B cell (primary cell): ENCODE measurements around the gene CACNA2D4. TPM values are rescaled to one million over a fixed set of nuclear protein-coding genes. Genes with fewer than 3 reads are reported as not detected.

ENCODE experiments used
- ATAC-seq: fragments of 200-7000 bp; cut with Tn5 transposase; one replicate; pipeline ENCODE4 v1.10.0; 2021; ENCODE audit warnings: low read depth, mild to moderate bottlenecking, moderate number of reproducible peaks, moderate library complexity
- CTCF ChIA-PET: fragments of 350-600 bp; sonication (Branson Sonifier 250); formaldehyde crosslinking; loops from one replicate; lab custom pipeline; 2021; ENCODE audit warnings: antibody characterized with exemption, inconsistent platforms; lab: Charles Lee
- POLR2A ChIA-PET: fragments of 350-600 bp; sonication (Branson Sonifier 250); formaldehyde crosslinking; loops from one replicate; lab custom pipeline; 2021; ENCODE audit warnings: antibody characterized with exemption; lab: Charles Lee
- DNase-seq: peaks from one replicate; pipeline ENCODE4 v3.0.0; 2013
- H2AFZ ChIP-seq: 2 replicates; pipeline ENCODE4 v1.6.1; 2012; ENCODE audit warnings: mild to moderate bottlenecking, low read depth, low read length; ENCODE audit not compliant: insufficient read depth, poor library complexity, severe bottlenecking
- H3K27ac ChIP-seq, 2 donors: 1 replicate in 1 of 2; 2 replicates in 1 of 2; pipeline ENCODE4 v1.5.1; 2012 to 2013; ENCODE audit warnings: low read length in 2 of 2, mild to moderate bottlenecking in 2 of 2, moderate library complexity in 1 of 2
- H3K27me3 ChIP-seq, 4 experiments: fragments of 200-600 bp in 1 of 4; sonication (generic) in 1 of 4; replicated peaks in 1 of 4; 1 replicate in 2 of 4; 2 replicates in 2 of 4; pipeline versions ENCODE4 v1.6.1 to v1.7.0; 2013 to 2016; ENCODE audit warnings: low read length in 3 of 4, mild to moderate bottlenecking in 2 of 4, mixed read lengths in 1 of 4, moderate library complexity in 1 of 4; ENCODE audit not compliant: insufficient read depth in 4 of 4, control insufficient read depth in 3 of 4; ENCODE audit errors: control extremely low read depth in 1 of 4
- H3K36me3 ChIP-seq, 2 experiments: replicated peaks in 1 of 2; 1 replicate in 1 of 2; 2 replicates in 1 of 2; pipeline versions ENCODE4 v1.6.1 to v1.7.1; 2013; ENCODE audit warnings: low read length in 1 of 2; ENCODE audit not compliant: insufficient read depth in 2 of 2, control insufficient read depth in 1 of 2; ENCODE audit errors: control extremely low read depth in 1 of 2, extremely low read depth in 1 of 2
- H3K4me1 ChIP-seq, 2 donors: fragments of 200-600 bp in 1 of 2; sonication (generic) in 1 of 2; 1 replicate in 1 of 2; 2 replicates in 1 of 2; pipeline versions ENCODE4 v1.5.1 to v1.6.1; 2013 to 2017; ENCODE audit warnings: low read length in 2 of 2; ENCODE audit not compliant: control insufficient read depth in 2 of 2, insufficient read depth in 2 of 2
- H3K4me2 ChIP-seq: replicated peaks from 2 replicates; pipeline ENCODE3; 2012; ENCODE audit warnings: mild to moderate bottlenecking, low read depth, low read length; ENCODE audit not compliant: poor library complexity, severe bottlenecking
- H3K4me3 ChIP-seq, 5 experiments: fragments of 200-600 bp in 1 of 5; sonication (generic) in 1 of 5; 1 replicate in 3 of 5; 2 replicates in 2 of 5; pipeline versions ENCODE4 v1.5.1 to v1.7.0; 2011 to 2016; ENCODE audit warnings: low read length in 4 of 5, mild to moderate bottlenecking in 4 of 5, low read depth in 2 of 5, control low read depth in 1 of 5, moderate library complexity in 1 of 5; ENCODE audit not compliant: insufficient read depth in 1 of 5; ENCODE audit errors: control extremely low read depth in 1 of 5, extremely low read depth in 1 of 5
- H3K79me2 ChIP-seq: fragments of 200-600 bp; sonication (generic); one replicate; pipeline ENCODE4 v1.6.0; 2016; ENCODE audit warnings: low read length; ENCODE audit not compliant: control insufficient read depth, insufficient read depth
- H3K9ac ChIP-seq: fragments of 200-600 bp; sonication (generic); 2 replicates; pipeline ENCODE4 v1.6.1; 2017; ENCODE audit warnings: mild to moderate bottlenecking, low read length, moderate library complexity
- H3K9me3 ChIP-seq, 3 donors: one replicate each; pipeline versions ENCODE4 v1.6.1 to v1.7.1; 2013; ENCODE audit warnings: low read length in 2 of 3; ENCODE audit not compliant: control insufficient read depth in 2 of 3, insufficient read depth in 1 of 3; ENCODE audit errors: control extremely low read depth in 1 of 3
- H4K20me1 ChIP-seq: 2 replicates; pipeline ENCODE4 v1.6.0; 2012; ENCODE audit warnings: mild to moderate bottlenecking, low read length; ENCODE audit not compliant: insufficient read depth, control insufficient read depth, poor library complexity, severe bottlenecking
- H3K27ac Mint-ChIP-seq: one replicate; pipeline ENCODE4 v1.8.0; 2021; ENCODE audit warnings: mixed read lengths
- H3K27me3 Mint-ChIP-seq: one replicate; pipeline ENCODE4 v1.8.0; 2021; ENCODE audit warnings: mixed read lengths
- H3K4me1 Mint-ChIP-seq: one replicate; pipeline ENCODE4 v1.8.0; 2021; ENCODE audit warnings: mixed read lengths
- H3K4me3 Mint-ChIP-seq: one replicate; pipeline ENCODE4 v1.8.0; 2021; ENCODE audit warnings: mixed read lengths
- H3K9me3 Mint-ChIP-seq: one replicate; pipeline ENCODE4 v1.8.0; 2022; ENCODE audit warnings: mixed read lengths; ENCODE audit not compliant: insufficient read depth
- EZH2 ChIP-seq: IDR thresholded peaks from 2 replicates; pipeline ENCODE4 v1.6.1; 2012; ENCODE audit warnings: borderline replicate concordance, low read depth, mild to moderate bottlenecking, moderate library complexity, low read length; ENCODE audit not compliant: insufficient read depth, poor library complexity, severe bottlenecking
- WGBS: methylation state at CpG from one replicate; pipeline ENCODE4 v1.1.5; 2013; ENCODE audit warnings: missing lambda C conversion rate; ENCODE audit not compliant: insufficient coverage; 5-methylcytosine and 5-hydroxymethylcytosine counted together
- intact Hi-C: fragments of 100-400 bp; cut with micrococcal nuclease; formaldehyde crosslinking; loops from one replicate; pipeline ENCODE4 v1.10.0; 2022
- polyA plus RNA-seq: library from polyadenylated mRNA; depleted of rRNA; stranded (reverse); fragments of >200 nt; gene quantifications from 2 replicates; pipeline ENCODE4 v1.2.3, GENCODE V29; 2012
- total RNA-seq, 2 donors: library from RNA; stranded (reverse); fragments of 120-200 nt in 1 of 2; gene quantifications; 1 replicate in 1 of 2; 2 replicates in 1 of 2; pipeline versions ENCODE4 v1.2.3 to v1.2.4, GENCODE V29; 2013 to 2022
- TF ChIP-seq, protein P1 (sequence below): fragments of 200-600 bp; IDR thresholded peaks from one replicate; pipeline ENCODE4 v1.8.0; 2022; ENCODE audit warnings: antibody characterized with exemption, mild to moderate bottlenecking

The CACNA2D4 gene
- total and polyA plus RNA-seq, 2 donors (not counting 1 experiment from before 2014, with no cell fraction given): 6.0 to 7.4 TPM

GRCh38 chr12:1865284-1865866 is 53.1 kb downstream of the CACNA2D4 start:
- Mint-ChIP-seq H3K4me1 (no peaks in the 10 kb centered on the region), H3K9me3 (peaks cover 5% of the 10 kb centered on the region), H3K4me3 (no peak overlapping the region), H3K27me3 (peaks cover 40% of the 10 kb centered on the region), H3K27ac (no peak overlapping the region)
- Histone ChIP-seq H3K27me3 (peaks cover 0 to 6% (median 4%) of the 10 kb centered on the region in 4 experiments), H3K9me3 (peaks cover 0 to 17% (median 2%) of the 10 kb centered on the region in 3 donors), H3K4me1 (no peaks in the 10 kb centered on the region), H3K36me3 (no peaks in the 10 kb centered on the region), H3K79me2 (no peaks in the 10 kb centered on the region), H3K27ac (no peak overlapping the region), H3K4me3 (no peak overlapping the region), H4K20me1 (no peaks in the 10 kb centered on the region), H3K4me2 (no peak overlapping the region), H3K9ac (no peak overlapping the region), H2AFZ (no peak overlapping the region)
- ChIA-PET POLR2A (no interaction called here), CTCF (no interaction called here)
- intact Hi-C loops: no loop called here
- WGBS: 98% methylated on average over 22 of the region's 32 CpGs
- DNase-seq (no peak), ATAC-seq (no peak)
- TF ChIP-seq, protein P1, sequence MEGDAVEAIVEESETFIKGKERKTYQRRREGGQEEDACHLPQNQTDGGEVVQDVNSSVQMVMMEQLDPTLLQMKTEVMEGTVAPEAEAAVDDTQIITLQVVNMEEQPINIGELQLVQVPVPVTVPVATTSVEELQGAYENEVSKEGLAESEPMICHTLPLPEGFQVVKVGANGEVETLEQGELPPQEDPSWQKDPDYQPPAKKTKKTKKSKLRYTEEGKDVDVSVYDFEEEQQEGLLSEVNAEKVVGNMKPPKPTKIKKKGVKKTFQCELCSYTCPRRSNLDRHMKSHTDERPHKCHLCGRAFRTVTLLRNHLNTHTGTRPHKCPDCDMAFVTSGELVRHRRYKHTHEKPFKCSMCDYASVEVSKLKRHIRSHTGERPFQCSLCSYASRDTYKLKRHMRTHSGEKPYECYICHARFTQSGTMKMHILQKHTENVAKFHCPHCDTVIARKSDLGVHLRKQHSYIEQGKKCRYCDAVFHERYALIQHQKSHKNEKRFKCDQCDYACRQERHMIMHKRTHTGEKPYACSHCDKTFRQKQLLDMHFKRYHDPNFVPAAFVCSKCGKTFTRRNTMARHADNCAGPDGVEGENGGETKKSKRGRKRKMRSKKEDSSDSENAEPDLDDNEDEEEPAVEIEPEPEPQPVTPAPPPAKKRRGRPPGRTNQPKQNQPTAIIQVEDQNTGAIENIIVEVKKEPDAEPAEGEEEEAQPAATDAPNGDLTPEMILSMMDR: no peak
- no peak for TF ChIP-seq EZH2

DNA sequence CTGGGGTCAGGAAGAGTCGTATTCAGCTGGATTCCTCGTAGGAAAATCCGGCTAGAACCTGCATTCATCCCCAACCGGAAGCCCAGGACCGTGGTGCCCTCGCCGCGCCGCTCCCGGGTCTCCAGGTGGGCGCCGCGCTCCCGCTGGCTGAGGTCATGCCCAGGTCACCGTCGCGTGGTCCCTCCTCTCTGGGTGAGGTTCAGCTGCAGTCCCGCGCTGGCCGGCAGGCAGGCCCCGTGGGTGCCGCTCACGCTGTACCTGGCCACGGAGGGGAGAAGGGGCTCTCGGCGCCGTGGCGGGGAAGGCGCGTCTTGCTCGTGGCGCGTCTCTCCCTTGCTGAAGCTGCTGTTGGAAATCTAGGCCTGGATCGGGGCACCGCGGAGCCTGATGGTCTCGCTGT is 53.6 kb downstream of the CACNA2D4 start:
- ChIA-PET POLR2A (no interaction called here), CTCF (no interaction called here)
- H3K4me3 Mint-ChIP-seq: no peak overlapping the region
- no peak overlapping the region for H3K4me2 ChIP-seq
- H3K4me1 Mint-ChIP-seq: no peaks in the 10 kb centered on the region
- H3K36me3 ChIP-seq: no peaks in the 10 kb centered on the region
- ATAC-seq (no peak), DNase-seq (no peak)
- no peaks in the 10 kb centered on the region for H4K20me1 ChIP-seq
- no peak overlapping the region for H3K4me3 ChIP-seq
- H2AFZ ChIP-seq: no peak overlapping the region
- no peak overlapping the region for H3K27ac Mint-ChIP-seq
- H3K9me3 Mint-ChIP-seq: peaks cover 5% of the 10 kb centered on the region
- peaks cover 39% of the 10 kb centered on the region for H3K27me3 Mint-ChIP-seq
- WGBS: 59% methylated on average over 35 of the region's 37 CpGs
- peaks cover 0 to 6% (median 4%) of the 10 kb centered on the region in 4 experiments for H3K27me3 ChIP-seq
- TF ChIP-seq, protein P1: no peak
- no peak for TF ChIP-seq EZH2
- H3K79me2 ChIP-seq: no peaks in the 10 kb centered on the region
- peaks cover 0 to 17% (median 2%) of the 10 kb centered on the region in 3 donors for H3K9me3 ChIP-seq
- intact Hi-C loops: no loop called here
- no peak overlapping the region for H3K9ac ChIP-seq
- no peaks in the 10 kb centered on the region for H3K4me1 ChIP-seq
- H3K27ac ChIP-seq: no peak overlapping the region
